GM21526 (cell line): ENCODE data around the gene NVL.
A peak's percentile ranks its signal among the peaks of the same experiment; 100 is the strongest.
"Not testable (repeated sequence)": the region's sequence is repeated elsewhere in the genome, so short reads cannot be mapped to it uniquely, and the experiment has no call there.

Experiments used
- ATAC-seq: cut with Tn5 transposase; IDR thresholded peaks from one replicate; pipeline ENCODE4 v1.9.1; 2021; ENCODE audit warnings: moderate library complexity; ENCODE audit not compliant: unreplicated experiment, low FRiP score

NVL gene

GRCh38 chr1:224329842-224330753 is at the start of gene NVL:
Gene NVL (minus strand): TSS chr1:224330172. CDS start chr1:224330127, 45 bp downstream.
- ATAC-seq, result peak; percentile 61

DNA sequence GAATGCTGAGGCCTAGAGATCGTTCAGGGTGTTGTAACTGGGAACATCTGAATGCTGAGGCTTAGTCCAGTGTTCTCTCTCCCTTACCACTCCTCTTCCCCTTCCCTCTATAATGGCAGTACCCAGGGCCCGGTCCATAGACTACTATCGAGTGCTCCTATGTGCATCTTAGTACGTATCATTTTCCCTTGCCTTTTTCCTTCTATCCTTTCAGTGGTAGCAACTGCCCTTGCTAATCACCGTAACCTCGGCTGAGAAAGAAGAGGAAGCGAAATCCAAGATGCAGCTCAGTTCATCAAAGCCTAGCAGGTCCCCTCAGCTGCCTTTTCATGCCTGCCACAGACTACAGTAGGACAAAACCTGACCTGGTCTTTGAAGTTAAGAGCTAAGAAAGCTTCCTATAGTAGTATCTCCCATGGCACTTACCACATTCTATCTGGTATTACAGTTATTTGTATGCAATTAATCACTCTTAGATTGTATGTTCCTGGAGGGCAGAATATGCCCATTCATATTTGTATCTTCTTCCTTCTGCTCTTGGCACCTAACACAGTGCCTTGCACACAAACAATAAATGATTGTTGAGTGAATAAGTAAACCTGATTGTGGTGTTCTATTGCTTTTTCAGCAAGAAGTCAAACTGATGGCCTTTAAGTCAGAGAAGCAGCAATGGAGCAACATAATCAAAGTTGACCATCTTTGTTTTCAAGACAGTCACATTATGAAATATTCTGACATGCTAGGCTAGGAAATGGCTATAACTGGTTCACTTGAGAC is 49.1 kb upstream of the NVL start:
- ATAC-seq, result peak; percentile 49

- ATAC-seq, result no peak
Observed at GRCh38 chr1:224377676-224378006, 47.7 kb upstream of the NVL start.

DNA sequence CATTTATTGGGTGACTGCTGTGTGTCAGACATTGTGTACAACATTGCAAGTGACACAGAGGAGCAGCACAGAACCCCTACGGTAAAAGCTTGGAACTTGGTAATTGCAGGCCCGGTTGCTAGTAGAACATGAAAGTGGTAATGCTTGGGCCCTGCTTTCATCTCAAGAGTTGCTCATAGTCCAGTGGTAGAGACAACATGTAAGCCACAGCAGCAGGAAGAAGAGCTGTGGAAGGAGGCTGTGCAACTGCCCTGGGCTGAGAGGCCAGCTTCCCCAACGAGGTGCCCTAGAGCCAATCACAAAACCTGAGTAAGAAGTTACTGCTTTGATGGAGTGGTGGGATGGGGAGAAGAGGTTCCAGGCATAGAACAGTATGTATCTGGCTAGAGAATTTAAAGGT is 45.1 kb upstream of the NVL start:
- no peak for ATAC-seq

DNA sequence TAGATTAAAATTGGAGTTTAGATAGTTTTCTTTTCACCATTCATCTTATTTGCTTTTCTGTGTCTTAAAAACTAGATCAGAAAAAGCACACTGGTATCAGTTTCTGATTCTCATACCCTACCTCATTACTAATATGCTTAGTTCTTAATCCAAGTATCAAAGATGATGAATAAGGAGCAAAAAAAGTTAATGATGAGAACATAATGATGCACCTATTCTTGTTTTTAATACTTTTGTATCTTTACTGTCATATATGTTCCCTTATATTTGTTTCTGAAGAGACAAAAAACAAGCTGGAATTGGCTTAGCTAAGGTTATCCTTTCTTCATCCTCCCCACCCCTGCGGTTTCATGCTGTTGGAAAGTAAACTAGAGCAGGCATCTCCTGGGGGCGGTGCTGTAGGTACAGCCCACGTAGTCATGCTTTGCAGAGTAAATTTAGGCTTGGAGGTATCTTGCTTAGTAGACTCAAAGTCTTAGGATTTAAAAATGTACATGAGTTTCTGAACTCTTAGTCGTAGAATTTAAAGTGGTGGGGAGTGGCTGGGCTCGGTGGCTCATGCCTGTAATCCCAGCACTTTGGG is 43.1 kb upstream of the NVL start:
- no peak for ATAC-seq

DNA sequence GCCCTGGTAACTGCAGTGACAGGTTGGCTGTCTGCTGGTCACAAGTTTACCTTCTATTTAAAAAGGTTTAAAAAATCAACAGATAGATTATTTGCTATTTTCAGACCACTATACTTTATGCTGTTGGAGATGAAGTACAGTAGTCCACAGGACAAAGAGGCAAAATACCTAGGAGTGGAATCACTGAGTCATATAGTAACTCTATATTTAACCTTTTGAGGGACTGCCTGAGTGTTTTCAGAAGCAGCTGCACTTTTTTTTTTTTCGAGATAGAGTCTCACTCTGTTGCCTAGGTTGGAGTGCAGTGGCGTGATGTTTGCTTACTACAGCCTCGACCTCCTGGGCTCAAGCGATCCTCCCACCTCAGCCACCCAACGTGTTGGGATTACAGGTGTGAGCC is 38.4 kb upstream of the NVL start:
- ATAC-seq, result peak; percentile 77

GRCh38 chr1:224359207-224359606 is 29.2 kb upstream of the NVL start:
- no peak for ATAC-seq

GRCh38 chr1:224358237-224358636 is 28.3 kb upstream of the NVL start:
- ATAC-seq, result no peak

DNA sequence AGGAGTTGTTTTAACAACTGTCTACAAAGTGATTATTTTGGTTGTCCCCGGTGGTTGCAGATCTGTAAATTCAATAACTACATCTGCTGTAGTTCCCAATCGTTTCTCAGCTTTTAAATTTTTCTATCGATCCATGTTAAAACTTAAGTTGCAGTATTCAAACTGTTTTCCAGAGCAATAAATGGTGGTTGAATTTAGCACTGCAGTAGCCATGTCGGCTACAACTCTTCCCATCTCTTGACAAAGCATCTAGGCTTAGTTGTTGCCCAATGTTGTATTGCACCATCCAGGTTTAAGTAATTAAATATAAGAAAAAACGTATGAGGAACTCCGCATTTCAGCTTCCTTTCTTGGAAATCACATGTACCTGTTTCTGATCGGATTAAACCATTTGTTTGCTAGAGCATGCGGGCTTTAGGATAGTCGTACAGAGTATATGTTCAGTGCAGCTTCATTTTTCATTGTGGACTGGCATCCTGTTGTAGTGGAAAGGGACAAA is 27.7 kb upstream of the NVL start:
- no peak for ATAC-seq

DNA sequence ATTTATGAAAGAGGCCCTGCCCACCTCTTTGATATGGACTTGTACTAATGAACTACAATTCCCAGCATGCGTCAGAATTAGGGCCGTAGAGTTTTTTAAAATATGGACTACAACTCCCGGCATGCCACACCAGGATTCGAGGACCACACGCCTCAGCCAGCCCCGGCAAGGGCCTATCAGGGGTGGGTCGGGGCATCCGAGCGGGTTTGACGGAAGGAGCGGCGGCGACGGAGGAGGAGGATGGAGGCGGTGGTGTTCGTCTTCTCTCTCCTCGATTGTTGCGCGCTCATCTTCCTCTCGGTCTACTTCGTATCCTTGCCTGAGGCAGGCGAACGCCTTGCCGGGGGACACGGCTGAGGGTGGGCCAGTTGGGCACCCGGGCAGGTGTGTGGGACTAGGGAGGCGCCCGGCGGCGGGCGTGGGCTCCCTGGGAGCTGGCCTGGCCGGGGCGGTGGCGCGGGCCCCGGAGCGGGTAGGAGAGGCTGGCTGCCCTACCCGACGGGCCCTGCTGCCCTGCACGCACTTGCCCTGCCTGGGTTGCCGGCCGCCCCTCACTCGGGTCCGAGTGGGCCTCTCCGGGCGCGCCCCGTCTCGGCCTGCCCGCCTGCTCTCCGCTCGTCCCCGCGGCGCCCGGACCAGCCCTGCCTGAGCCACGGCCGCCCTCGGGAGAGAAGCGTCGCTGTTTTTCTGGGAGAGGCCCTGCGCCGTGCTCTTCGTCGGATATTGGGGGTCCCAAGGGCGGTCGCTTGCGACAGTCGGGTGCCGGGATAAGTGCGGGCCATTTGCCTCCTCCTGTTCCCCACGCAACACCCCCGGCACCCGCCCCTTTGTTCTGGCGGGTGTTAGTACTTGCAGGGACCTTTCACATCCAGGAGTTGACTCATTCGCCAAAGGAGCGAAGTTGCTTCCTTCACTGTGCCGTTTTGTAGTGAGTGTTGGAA is 27.0 kb upstream of the NVL start, which contains the start of gene CNIH4:
Gene CNIH4, plus strand, starts transcription at position 195 of the 941 bp plus-strand sequence. Its CDS starts 46 bp downstream, at position 241.
- ATAC-seq, result peak; percentile 99

- no peak for ATAC-seq
Observed at GRCh38 chr1:224353975-224354925, 24.3 kb upstream of the NVL start.

DNA sequence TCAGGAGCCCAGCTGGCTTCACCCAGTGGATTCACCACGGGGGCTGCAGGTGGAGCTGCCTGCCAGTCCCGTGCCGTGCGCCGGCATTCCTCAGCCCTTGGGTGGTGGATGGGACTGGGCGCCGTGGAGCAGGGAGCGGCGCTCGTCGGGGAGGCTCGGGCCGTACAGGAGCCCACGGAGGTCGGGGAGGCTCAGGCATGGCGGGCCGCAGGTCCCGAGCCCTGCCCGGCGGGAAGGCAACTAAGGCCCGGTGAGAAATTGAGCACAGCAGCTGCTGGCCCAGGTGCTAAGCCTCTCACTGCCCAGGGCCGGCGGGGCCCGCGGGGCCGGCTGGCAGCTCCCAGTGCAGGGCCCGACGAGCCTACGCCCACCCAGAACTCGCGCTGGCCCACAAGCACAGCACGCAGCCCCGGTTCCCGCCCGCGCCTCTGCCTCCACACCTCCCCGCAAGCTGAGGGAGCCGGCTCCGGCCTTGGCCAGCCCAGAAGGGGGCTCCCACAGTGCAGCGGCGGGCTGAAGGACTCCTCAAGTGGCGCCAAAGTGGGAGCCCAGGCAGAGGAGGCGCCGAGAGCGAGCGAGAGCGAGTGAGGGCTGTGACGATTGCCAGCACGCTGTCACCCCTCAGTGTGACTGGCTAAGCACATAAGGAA is 22.6 kb upstream of the NVL start:
- not testable (repeated sequence) for ATAC-seq

- ATAC-seq, result not testable (repeated sequence)
Observed at GRCh38 chr1:224349716-224350115, 19.7 kb upstream of the NVL start.

DNA sequence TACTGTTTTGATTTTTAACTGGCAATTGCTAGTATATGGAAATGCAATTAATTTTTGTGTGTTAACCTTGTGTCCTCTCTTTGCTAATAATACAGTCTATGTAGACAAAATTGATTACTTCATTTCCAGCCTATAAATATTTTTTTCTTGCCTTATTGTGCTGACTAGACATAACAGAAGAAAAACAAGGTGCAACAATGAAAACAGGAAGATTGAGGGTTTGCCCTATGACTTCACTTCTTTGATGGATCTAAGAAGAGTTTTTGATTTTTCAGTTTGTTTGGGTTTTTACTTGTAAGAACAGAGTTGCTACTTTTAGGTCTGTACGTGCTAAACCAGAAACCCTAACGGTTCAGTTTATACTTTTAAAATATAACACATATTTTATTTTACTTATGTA is 18.2 kb upstream of the NVL start:
- ATAC-seq, result no peak

DNA sequence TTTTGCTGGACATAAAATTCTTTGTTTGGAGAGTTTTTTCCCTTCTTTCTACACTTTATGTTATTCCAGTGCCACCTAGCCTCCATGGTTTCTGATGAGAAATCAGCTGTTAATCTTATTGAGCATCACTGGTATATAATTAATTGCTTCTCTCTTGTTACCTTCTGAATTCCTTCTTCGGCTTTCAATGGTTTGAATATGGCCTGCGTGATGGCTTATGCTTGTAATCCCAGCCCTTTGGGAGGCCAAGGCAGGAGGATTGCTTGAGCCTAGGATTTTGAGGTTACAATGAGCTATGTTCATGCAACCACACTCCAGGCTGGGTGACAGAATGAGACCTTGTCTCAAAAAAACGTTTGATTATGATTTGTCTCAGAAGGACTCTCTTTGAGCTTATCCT is 13.7 kb upstream of the NVL start:
- no peak for ATAC-seq

DNA sequence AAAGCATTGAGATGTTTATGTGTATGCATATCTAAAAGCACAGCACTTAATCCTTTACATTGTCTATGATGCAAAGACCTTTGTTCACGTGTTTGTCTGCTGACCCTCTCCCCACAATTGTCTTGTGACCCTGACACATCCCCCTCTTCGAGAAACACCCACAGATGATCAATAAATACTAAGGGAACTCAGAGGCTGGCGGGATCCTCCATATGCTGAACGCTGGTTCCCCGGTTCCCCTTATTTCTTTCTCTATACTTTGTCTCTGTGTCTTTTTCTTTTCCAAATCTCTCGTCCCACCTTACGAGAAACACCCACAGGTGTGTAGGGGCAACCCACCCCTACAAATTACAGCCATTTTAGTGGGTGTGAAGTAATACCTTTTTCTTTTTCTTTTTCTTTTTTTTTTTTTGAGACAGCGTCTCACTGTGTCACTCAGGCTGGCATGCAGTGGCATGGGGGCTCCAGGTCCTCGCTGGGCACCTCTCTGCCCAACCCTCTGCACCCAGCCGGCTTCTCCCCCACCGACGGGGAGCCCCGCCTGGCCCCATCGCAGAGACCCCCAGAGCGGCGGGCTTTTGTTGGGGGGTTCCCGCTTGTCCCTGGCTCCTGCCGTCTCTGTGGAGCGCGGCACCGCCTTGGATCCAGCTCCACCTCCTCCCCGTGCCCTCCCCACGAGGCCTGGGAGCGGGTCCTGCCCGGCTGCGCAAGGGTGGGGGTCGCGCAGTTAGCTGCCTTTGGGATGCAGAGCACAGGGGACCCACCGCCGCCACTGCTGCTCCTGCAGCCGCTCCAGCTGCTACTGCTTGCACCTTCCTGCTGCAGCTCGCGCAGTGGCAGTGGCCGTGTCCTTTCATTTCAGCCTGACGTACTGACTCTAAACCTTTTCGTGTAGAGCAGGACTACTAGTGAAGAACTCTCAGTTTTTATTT is 10.7 kb upstream of the NVL start:
- not testable (repeated sequence) for ATAC-seq

- ATAC-seq, result no peak
Observed at GRCh38 chr1:224339442-224340033, 9.6 kb upstream of the NVL start.
